ENCODE data around the gene FBLL1. TPM values are rescaled to one million over a fixed set of nuclear protein-coding genes. Genes with fewer than 3 reads are reported as not detected.

FBLL1 gene
- total RNA-seq, 1 donor from 2014 or later: 4.5 TPM

GRCh38 chr5:168575391-168576372, 46.6 kb downstream of the FBLL1 start:
- Histone ChIP-seq H3K27ac (ENCODE audit: low read depth, low read length) (no peak overlapping the region), H3K9me3 (ENCODE audit: insufficient read depth, low read depth, low read length) (no peaks in the 10 kb centered on the region), H2AFZ (ENCODE audit: low read depth, low read length) (no peak overlapping the region), H3K4me2 (ENCODE audit: low read length) (peak overlapping the region; percentile 30), H4K20me1 (ENCODE audit: insufficient read depth, low read length) (peaks cover 73% of the 10 kb centered on the region), H3K4me3 (ENCODE audit: insufficient read depth, low read depth, low read length) (no peak overlapping the region), H3K4me1 (ENCODE audit: insufficient read depth, low read length) (peaks cover 5% of the 10 kb centered on the region), H3K36me3 (ENCODE audit: insufficient read depth, low read length) (no peaks in the 10 kb centered on the region), H3K9ac (ENCODE audit: low read length) (no peak overlapping the region), H3K79me2 (ENCODE audit: insufficient read depth, low read length) (peaks cover 79% of the 10 kb centered on the region), H3K27me3 (ENCODE audit: insufficient read depth, low read length) (no peaks in the 10 kb centered on the region)
- H3K27me3 Mint-ChIP-seq (ENCODE audit: low read depth, unreplicated experiment): no peaks in the 10 kb centered on the region
- no peaks in the 10 kb centered on the region for H3K36me3 Mint-ChIP-seq (ENCODE audit: low read depth, unreplicated experiment)
- DNase-seq (ENCODE audit: low read depth): no peak
- H3K4me3 Mint-ChIP-seq (ENCODE audit: unreplicated experiment): peak overlapping the region; percentile 35
- H3K27ac Mint-ChIP-seq (ENCODE audit: unreplicated experiment): no peak overlapping the region
- no peak for FAIRE-seq
- H3K4me1 Mint-ChIP-seq (ENCODE audit: low read depth, unreplicated experiment): peaks cover 29% of the 10 kb centered on the region
- H3K9me3 Mint-ChIP-seq (ENCODE audit: unreplicated experiment): peaks cover under 1% of the 10 kb centered on the region
- TF ChIP-seq, protein P1, sequence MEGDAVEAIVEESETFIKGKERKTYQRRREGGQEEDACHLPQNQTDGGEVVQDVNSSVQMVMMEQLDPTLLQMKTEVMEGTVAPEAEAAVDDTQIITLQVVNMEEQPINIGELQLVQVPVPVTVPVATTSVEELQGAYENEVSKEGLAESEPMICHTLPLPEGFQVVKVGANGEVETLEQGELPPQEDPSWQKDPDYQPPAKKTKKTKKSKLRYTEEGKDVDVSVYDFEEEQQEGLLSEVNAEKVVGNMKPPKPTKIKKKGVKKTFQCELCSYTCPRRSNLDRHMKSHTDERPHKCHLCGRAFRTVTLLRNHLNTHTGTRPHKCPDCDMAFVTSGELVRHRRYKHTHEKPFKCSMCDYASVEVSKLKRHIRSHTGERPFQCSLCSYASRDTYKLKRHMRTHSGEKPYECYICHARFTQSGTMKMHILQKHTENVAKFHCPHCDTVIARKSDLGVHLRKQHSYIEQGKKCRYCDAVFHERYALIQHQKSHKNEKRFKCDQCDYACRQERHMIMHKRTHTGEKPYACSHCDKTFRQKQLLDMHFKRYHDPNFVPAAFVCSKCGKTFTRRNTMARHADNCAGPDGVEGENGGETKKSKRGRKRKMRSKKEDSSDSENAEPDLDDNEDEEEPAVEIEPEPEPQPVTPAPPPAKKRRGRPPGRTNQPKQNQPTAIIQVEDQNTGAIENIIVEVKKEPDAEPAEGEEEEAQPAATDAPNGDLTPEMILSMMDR (IDR thresholded peaks at IDR 0.05; ENCODE audit: insufficient read depth, low read depth, low read length): no peak
- no peak for TF ChIP-seq EZH2 (IDR thresholded peaks at IDR 0.05; ENCODE audit: insufficient read depth, low read length)

GRCh38 chr5:168578006-168578405, 48.9 kb downstream of the FBLL1 start:
- Histone ChIP-seq H3K4me1 (ENCODE audit: insufficient read depth, low read length) (peaks cover 5% of the 10 kb centered on the region), H3K79me2 (ENCODE audit: insufficient read depth, low read length) (peaks cover 55% of the 10 kb centered on the region), H3K9ac (ENCODE audit: low read length) (peak overlapping the region; percentile 92), H3K27me3 (ENCODE audit: insufficient read depth, low read length) (no peaks in the 10 kb centered on the region), H3K4me3 (ENCODE audit: insufficient read depth, low read depth, low read length) (peak overlapping the region; percentile 94), H2AFZ (ENCODE audit: low read depth, low read length) (no peak overlapping the region), H4K20me1 (ENCODE audit: insufficient read depth, low read length) (peaks cover 52% of the 10 kb centered on the region), H3K4me2 (ENCODE audit: low read length) (peak overlapping the region; percentile 93), H3K36me3 (ENCODE audit: insufficient read depth, low read length) (no peaks in the 10 kb centered on the region), H3K27ac (ENCODE audit: low read depth, low read length) (peak overlapping the region; percentile 84), H3K9me3 (ENCODE audit: insufficient read depth, low read depth, low read length) (no peaks in the 10 kb centered on the region)
- H3K4me1 Mint-ChIP-seq (ENCODE audit: low read depth, unreplicated experiment): peaks cover 21% of the 10 kb centered on the region
- H3K9me3 Mint-ChIP-seq (ENCODE audit: unreplicated experiment): peaks cover 6% of the 10 kb centered on the region
- no peaks in the 10 kb centered on the region for H3K27me3 Mint-ChIP-seq (ENCODE audit: low read depth, unreplicated experiment)
- no peaks in the 10 kb centered on the region for H3K36me3 Mint-ChIP-seq (ENCODE audit: low read depth, unreplicated experiment)
- H3K4me3 Mint-ChIP-seq (ENCODE audit: unreplicated experiment): peak overlapping the region; percentile 99
- TF ChIP-seq EZH2 (IDR thresholded peaks at IDR 0.05; ENCODE audit: insufficient read depth, low read length): no peak
- TF ChIP-seq, protein P1 (IDR thresholded peaks at IDR 0.05; ENCODE audit: insufficient read depth, low read depth, low read length): no peak
- FAIRE-seq (no peak), DNase-seq (ENCODE audit: low read depth) (peak; percentile 29)
- peak overlapping the region; percentile 55 for H3K27ac Mint-ChIP-seq (ENCODE audit: unreplicated experiment)
